Thymus (tissue), 11 donors: ENCODE measurements around the gene DNAJC12. TPM values are rescaled to one million over a fixed set of nuclear protein-coding genes. Genes with fewer than 3 reads are reported as not detected.

Source experiments
- DNase-seq, 9 donors: peaks; one replicate each; pipeline ENCODE4 v3.0.0-alpha.2; 2013; ENCODE audit warnings: low spot score in 9 of 9, low read depth in 6 of 9, missing footprints in 1 of 9
- H3K27ac ChIP-seq, 2 donors: one replicate each; pipeline ENCODE4 v1.5.1; 2013; ENCODE audit warnings: control low read depth in 1 of 2, low read depth in 1 of 2, low read length in 1 of 2, mild to moderate bottlenecking in 1 of 2, moderate library complexity in 1 of 2
- H3K27me3 ChIP-seq, 2 donors: one replicate each; pipeline ENCODE4 v1.5.1; 2013; ENCODE audit warnings: low read length in 1 of 2; ENCODE audit not compliant: control insufficient read depth in 2 of 2, insufficient read depth in 1 of 2
- H3K36me3 ChIP-seq, 2 donors: one replicate each; pipeline ENCODE4 v1.5.1; 2013; ENCODE audit warnings: low read length in 1 of 2, mild to moderate bottlenecking in 1 of 2, moderate library complexity in 1 of 2; ENCODE audit not compliant: control insufficient read depth in 2 of 2, insufficient read depth in 2 of 2
- H3K4me1 ChIP-seq, 2 donors: one replicate each; pipeline ENCODE4 v1.5.1; 2013; ENCODE audit warnings: low read length in 2 of 2; ENCODE audit not compliant: control insufficient read depth in 2 of 2, insufficient read depth in 2 of 2
- H3K4me3 ChIP-seq, 2 donors: one replicate each; pipeline ENCODE4 v1.5.1; 2013; ENCODE audit warnings: low read length in 2 of 2, control low read depth in 1 of 2, mild to moderate bottlenecking in 1 of 2
- H3K9me3 ChIP-seq, 2 donors: one replicate each; pipeline ENCODE4 v1.5.1; 2013; ENCODE audit warnings: low read length in 1 of 2, mild to moderate bottlenecking in 1 of 2; ENCODE audit not compliant: control insufficient read depth in 2 of 2, insufficient read depth in 1 of 2
- WGBS: extraction: QIAGEN DNeasy Blood & Tissue Kit; methylation state at CpG from one replicate; pipeline ENCODE4 v1.1.7; 2013; 5-methylcytosine and 5-hydroxymethylcytosine counted together
- polyA plus RNA-seq: library from polyadenylated mRNA; stranded (reverse); fragments of 200-250 nt; gene quantifications from one replicate; pipeline ENCODE4 v1.2.3, GENCODE V29; 2013
- total RNA-seq: library from RNA; stranded (reverse); fragments of 120-200 nt; gene quantifications from one replicate; pipeline ENCODE4 v1.2.4, GENCODE V29; 2013
- donor health status: healthy.

The DNAJC12 gene
- total and polyA plus RNA-seq, 2 donors = 2.2 to 4.4 TPM

DNA sequence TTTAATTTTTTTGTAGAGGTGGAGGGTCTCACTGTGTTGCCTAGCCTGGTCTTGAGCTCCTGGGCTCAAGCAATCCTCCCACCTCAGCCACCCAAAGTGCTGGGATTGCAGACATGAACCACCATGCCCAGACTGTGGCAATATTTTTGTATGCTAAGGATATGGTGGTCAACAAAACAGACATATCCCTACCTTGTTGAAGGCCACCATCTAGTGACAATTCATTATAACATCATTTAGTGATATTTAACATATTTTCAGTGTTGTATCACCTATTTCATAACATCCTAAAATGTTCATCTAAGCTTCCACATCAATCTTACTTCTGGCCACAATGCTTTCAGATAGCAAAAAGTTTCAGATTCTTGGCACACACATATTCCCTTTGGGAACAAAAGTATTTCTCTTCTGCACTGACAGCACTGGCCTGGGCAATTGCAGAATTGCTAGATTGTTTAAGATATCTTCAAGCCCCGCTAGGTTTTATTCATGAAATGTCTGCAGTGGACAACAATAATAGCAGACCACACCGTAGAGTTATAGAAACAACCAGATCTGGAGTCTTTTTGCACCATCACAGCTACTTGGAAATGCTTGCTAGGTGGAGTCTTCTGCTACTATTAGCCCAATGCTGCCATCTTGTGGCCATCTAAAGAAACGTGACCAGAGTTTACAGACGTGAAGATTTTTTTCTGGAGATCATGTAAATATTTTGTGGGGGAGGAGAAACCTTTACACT lies 58.4 kb downstream of the DNAJC12 start:
- Histone ChIP-seq H3K9me3 (no peaks in the 10 kb centered on the region), H3K4me1 (peaks cover 0 to 2% of the 10 kb centered on the region in 2 donors), H3K36me3 (no peaks in the 10 kb centered on the region), H3K4me3 (no peak overlapping the region), H3K27ac (no peak overlapping the region), H3K27me3 (no peaks in the 10 kb centered on the region)
- peak; percentile 56 to 90 (median 80) for DNase-seq
- WGBS = 3% methylated on average over 4 of the region's 4 CpGs

DNA sequence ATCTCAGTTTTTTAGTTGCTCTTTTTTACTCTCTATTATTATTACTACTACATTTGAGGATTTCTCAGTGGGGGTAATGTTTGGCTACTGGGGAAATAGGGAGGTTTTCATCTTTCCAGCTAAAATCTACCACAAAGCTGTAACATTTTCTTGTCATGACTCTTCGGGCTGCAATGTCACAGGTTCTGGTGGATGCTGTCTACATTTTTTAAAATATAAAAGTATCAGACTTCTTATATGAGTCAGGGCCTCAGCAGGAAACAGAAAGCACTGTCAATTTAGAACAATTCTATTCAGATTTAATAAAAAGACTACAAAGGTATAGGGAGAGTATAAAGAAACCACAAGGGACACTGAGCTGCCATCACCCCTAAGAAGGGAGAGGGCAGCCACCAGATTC lies 61.6 kb downstream of the DNAJC12 start:
- Histone ChIP-seq H3K4me1 (no peaks in the 10 kb centered on the region), H3K9me3 (no peaks in the 10 kb centered on the region), H3K27me3 (no peaks in the 10 kb centered on the region), H3K27ac (no peak overlapping the region), H3K36me3 (no peaks in the 10 kb centered on the region), H3K4me3 (no peak overlapping the region)
- no peak for DNase-seq
- WGBS = 91% methylated on average over 1 of the region's 1 CpG

DNA sequence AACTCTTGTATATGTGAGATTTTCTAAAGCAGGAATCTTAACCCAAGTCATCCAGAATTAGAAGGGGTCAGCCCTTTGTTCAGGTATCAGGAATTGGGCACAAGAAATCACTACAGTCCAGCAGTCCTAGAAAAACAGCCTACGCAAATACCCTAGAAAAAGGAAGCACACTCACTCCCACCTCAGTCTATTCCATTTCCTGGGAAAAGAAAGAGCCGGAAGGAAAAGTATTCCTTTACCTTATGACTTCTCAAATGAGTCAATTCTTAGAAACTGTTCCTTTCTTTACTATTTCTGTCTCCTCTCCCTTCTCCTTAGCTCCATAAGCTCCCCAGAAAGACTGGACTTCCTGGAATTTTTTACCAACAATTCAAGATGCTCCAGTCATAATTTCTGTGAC lies 62.7 kb downstream of the DNAJC12 start:
- 96% methylated on average over 2 of the region's 2 CpGs for WGBS
- Histone ChIP-seq H3K36me3 (no peaks in the 10 kb centered on the region), H3K27me3 (no peaks in the 10 kb centered on the region), H3K4me3 (no peak overlapping the region), H3K4me1 (no peaks in the 10 kb centered on the region), H3K9me3 (no peaks in the 10 kb centered on the region), H3K27ac (no peak overlapping the region)
- DNase-seq = no peak

DNA sequence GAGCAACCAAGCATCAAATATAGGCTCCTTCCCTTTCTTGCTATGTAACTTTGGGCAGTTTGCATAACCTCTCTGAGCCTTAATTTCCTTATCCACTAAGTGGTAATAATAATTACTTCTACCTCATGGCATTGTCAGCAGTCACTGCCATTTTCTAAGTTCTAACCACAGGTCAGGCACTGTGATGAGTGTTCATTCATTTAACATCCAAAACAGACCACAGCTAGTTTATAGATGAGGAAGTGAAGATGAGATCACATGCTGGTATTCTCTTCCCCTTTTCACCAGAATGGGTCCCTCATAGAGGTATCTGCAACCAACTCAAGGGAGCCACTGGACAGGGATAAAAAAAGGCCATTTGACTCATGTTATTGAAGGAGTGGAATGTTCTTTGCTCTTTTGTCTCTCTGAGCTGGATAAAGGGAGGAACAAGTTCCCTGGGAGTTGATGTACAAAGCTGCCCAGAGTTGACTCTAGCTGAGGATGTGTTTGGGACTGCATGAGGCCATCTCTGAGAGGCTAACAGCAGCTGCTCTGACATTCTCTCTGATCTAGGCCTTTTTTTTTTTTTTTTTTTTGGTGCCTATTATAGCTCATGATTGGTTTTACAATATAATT lies 65.0 kb downstream of the DNAJC12 start:
- Histone ChIP-seq H3K27ac (no peak overlapping the region), H3K27me3 (no peaks in the 10 kb centered on the region), H3K4me1 (no peaks in the 10 kb centered on the region), H3K4me3 (no peak overlapping the region), H3K36me3 (no peaks in the 10 kb centered on the region), H3K9me3 (no peaks in the 10 kb centered on the region)
- no peak for DNase-seq

DNA sequence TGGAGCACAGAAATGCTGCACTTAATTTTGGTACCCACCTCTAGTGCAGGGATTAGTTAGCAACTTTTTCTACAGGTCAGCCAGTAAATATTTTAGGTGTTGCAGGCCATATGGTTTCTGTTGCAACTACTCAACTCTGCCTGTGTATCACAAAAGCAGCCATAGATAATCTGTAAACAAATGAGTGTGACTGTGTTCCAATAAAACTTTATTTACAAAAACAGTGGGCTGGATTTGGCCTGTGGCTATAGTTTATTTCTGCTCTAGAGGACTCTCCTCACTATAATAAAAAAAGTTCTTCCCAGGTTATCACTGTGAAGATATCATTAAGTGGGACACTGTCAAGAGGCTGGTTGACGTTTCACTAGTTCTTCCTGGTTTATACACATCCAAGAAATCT lies 65.8 kb downstream of the DNAJC12 start:
- no peaks in the 10 kb centered on the region for H3K36me3 ChIP-seq
- H3K27ac ChIP-seq = no peak overlapping the region
- 87% methylated on average over 1 of the region's 1 CpG for WGBS
- H3K4me1 ChIP-seq = no peaks in the 10 kb centered on the region
- no peak overlapping the region for H3K4me3 ChIP-seq
- no peaks in the 10 kb centered on the region for H3K27me3 ChIP-seq
- no peak for DNase-seq
- H3K9me3 ChIP-seq = no peaks in the 10 kb centered on the region

DNA sequence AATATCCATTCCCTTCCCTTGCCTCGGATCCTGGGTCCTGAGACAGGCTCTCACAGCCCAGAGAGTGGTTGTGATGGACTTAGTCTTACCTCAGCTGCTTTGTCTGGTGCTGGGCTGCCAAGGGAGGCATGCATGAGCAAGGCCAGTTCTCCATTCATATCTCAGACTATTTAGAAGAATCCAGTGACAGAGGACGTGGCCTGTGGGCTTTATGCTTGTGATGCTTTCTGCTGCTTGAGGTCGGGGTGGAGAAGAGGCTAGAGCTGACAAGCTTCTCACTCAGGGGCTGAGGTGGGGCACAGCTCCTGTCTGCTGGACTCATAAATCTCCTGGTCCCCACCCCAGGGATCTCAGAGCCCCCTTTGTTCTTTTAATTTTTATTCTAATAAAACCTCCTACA lies 66.8 kb downstream of the DNAJC12 start:
- no peak overlapping the region for H3K4me3 ChIP-seq
- WGBS = 85% methylated on average over 3 of the region's 3 CpGs
- no peaks in the 10 kb centered on the region for H3K4me1 ChIP-seq
- no peak for DNase-seq
- no peak overlapping the region for H3K27ac ChIP-seq
- no peaks in the 10 kb centered on the region for H3K27me3 ChIP-seq
- H3K9me3 ChIP-seq = no peaks in the 10 kb centered on the region
- H3K36me3 ChIP-seq = no peaks in the 10 kb centered on the region

DNA sequence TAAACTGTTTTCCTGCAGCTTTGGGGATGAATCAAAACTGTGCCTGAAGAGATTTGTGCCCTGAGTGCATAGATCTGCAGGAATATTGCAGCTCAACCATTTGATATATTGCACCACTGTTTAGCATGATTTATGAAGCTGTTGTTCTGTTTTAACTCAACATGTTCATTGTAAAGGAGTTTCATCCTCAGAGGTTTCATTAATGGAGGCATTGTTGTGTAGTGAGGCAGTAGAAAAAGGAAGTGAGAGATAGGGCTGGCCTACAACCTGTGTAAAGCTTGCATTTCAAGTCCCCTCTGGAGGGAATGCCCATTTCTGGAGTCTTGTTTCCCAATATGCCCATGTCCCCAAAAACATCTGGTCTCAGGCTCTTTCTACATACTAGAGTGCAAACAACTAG lies 67.5 kb downstream of the DNAJC12 start:
- Histone ChIP-seq H3K9me3 (no peaks in the 10 kb centered on the region), H3K27me3 (no peaks in the 10 kb centered on the region), H3K36me3 (no peaks in the 10 kb centered on the region), H3K4me1 (no peaks in the 10 kb centered on the region), H3K4me3 (no peak overlapping the region), H3K27ac (no peak overlapping the region)
- no peak for DNase-seq

DNA sequence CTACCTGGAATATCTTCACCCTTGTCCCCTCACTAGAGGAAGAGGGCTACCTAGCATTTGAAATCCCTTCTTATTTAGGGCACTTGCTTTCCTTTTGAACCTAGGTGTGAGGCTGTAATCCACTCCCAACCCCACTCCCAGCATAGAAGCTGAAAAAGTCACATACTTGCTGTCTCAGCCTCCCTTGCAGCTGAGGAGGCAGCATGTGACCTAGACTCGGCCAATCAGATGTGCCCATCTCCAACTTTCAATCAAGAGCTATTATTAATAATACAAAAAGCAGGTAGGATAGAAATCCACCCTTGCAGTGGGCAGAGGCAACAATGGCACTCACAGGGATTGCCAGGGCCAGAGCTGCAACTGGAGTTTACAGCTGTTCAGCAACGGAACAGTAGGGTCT lies 70.7 kb downstream of the DNAJC12 start:
- Histone ChIP-seq H3K9me3 (no peaks in the 10 kb centered on the region), H3K4me3 (no peak overlapping the region), H3K4me1 (peaks cover 0 to 4% of the 10 kb centered on the region in 2 donors), H3K27ac (no peak overlapping the region), H3K36me3 (no peaks in the 10 kb centered on the region), H3K27me3 (no peaks in the 10 kb centered on the region)
- WGBS = 78% methylated on average over 2 of the region's 2 CpGs
- no peak for DNase-seq

DNA sequence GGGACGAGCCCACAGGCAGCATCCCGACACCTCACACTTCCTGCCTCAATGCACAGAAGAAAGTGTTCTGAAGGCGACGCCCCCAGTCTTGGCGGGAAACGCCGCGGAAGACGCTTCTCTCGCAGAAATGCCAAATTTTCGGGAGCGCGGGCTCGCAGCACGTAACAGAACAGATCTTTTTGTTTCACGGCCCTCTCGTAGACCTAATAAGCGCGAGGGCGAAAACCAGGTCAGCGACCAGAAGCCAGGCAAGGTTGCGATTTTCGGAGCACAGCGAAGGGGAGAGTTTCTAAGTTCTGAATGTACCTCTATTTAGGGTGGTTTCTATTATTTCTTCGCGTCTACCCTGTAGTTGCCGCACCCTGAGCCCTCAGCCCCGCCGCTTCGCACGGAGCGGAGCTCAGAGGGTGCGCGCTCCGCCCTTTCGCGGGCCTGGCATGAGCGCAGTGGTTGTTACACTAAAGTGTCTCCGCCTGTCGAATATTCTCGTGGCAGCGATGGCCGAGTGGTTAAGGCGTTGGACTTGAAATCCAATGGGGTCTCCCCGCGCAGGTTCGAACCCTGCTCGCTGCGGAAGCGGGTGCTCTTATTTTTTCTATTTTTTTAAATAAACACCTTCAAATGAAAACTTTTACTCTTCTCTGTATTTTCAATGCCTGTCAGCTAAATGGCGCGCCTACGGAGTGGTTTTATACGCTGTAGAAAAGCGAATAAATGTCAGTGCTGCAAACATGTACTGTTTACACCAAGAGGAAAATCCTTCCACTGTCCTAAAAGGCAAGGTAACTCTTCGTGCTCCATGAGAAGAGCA lies 73.8 kb downstream of the DNAJC12 start:
- under 1% methylated on average over 56 of the region's 56 CpGs for WGBS
- no peaks in the 10 kb centered on the region for H3K27me3 ChIP-seq
- DNase-seq = peak; percentile 92 to 99 (median 96)
- H3K36me3 ChIP-seq = no peaks in the 10 kb centered on the region
- peak overlapping the region; percentile 72 to 85 for H3K4me3 ChIP-seq
- peaks cover 0 to 4% of the 10 kb centered on the region in 2 donors for H3K4me1 ChIP-seq
- H3K9me3 ChIP-seq = no peaks in the 10 kb centered on the region
- H3K27ac ChIP-seq = peak overlapping the region; percentile 96 to 99
